HT-29 (cell line): ENCODE measurements around the gene KRT78. TPM values are rescaled to one million over a fixed set of nuclear protein-coding genes. Genes with fewer than 3 reads are reported as not detected.
"Not testable (repeated sequence)": the region's sequence is repeated elsewhere in the genome, so short reads cannot be mapped to it uniquely, and the experiment has no call there.

Source experiments
- DNase-seq: peaks from one replicate; pipeline ENCODE4 v3.0.0-alpha.2; 2015; ENCODE audit warnings: low spot score
- total RNA-seq: library from RNA; depleted of rRNA; stranded (reverse); fragments of >200 nt; shearing (Covaris generic); gene quantifications from 2 replicates; pipeline ENCODE4 v1.2.3, GENCODE V29; 2014

The KRT78 gene
- total RNA-seq, 1 experiment from 2014 or later = not detected

GRCh38 chr12:52872644-52873389, 24.0 kb upstream of the KRT78 start:
- peak; percentile 0 for DNase-seq

GRCh38 chr12:52871291-52872039, 22.7 kb upstream of the KRT78 start:
- peak; percentile 34 for DNase-seq

GRCh38 chr12:52870361-52871290, 21.8 kb upstream of the KRT78 start:
- peak; percentile 74 for DNase-seq

GRCh38 chr12:52867642-52868041, 18.8 kb upstream of the KRT78 start:
- peak; percentile 54 for DNase-seq

GRCh38 chr12:52867152-52867551, 18.4 kb upstream of the KRT78 start:
- no peak for DNase-seq

GRCh38 chr12:52865090-52865944, 16.5 kb upstream of the KRT78 start:
- peak; percentile 89 for DNase-seq

- no peak for DNase-seq
Measured at GRCh38 chr12:52862023-52862422, 13.2 kb upstream of the KRT78 start.

- DNase-seq = no peak
Measured at GRCh38 chr12:52861511-52861910, 12.7 kb upstream of the KRT78 start.

- peak; percentile 59 for DNase-seq
Measured at GRCh38 chr12:52860102-52860823, 11.5 kb upstream of the KRT78 start.

GRCh38 chr12:52857500-52857899, 8.7 kb upstream of the KRT78 start:
- no peak for DNase-seq

- DNase-seq = no peak
Measured at GRCh38 chr12:52856787-52857186, 8.0 kb upstream of the KRT78 start.

- not testable (repeated sequence) for DNase-seq
Measured at GRCh38 chr12:52856077-52856476, 7.3 kb upstream of the KRT78 start.

GRCh38 chr12:52851787-52852186, 3.0 kb upstream of the KRT78 start:
- DNase-seq = no peak

GRCh38 chr12:52850681-52851080, 1.9 kb upstream of the KRT78 start:
- no peak for DNase-seq

- no peak for DNase-seq
Measured at GRCh38 chr12:52849511-52849910, 717 bp upstream of the KRT78 start.

GRCh38 chr12:52847335-52848102, 1.3 kb downstream of the KRT78 start:
- DNase-seq = no peak

- DNase-seq = no peak
Measured at GRCh38 chr12:52846356-52846970, 2.3 kb downstream of the KRT78 start.

GRCh38 chr12:52845946-52846345, 2.8 kb downstream of the KRT78 start:
- no peak for DNase-seq

- no peak for DNase-seq
Measured at GRCh38 chr12:52844386-52844785, 4.4 kb downstream of the KRT78 start.
